Measurements from ENCODE around the gene PDE11A. TPM values are rescaled to one million over a fixed set of nuclear protein-coding genes. Genes with fewer than 3 reads are reported as not detected.

PDE11A gene
- total RNA-seq, 1 donor from 2014 or later: under 0.01 TPM

DNA sequence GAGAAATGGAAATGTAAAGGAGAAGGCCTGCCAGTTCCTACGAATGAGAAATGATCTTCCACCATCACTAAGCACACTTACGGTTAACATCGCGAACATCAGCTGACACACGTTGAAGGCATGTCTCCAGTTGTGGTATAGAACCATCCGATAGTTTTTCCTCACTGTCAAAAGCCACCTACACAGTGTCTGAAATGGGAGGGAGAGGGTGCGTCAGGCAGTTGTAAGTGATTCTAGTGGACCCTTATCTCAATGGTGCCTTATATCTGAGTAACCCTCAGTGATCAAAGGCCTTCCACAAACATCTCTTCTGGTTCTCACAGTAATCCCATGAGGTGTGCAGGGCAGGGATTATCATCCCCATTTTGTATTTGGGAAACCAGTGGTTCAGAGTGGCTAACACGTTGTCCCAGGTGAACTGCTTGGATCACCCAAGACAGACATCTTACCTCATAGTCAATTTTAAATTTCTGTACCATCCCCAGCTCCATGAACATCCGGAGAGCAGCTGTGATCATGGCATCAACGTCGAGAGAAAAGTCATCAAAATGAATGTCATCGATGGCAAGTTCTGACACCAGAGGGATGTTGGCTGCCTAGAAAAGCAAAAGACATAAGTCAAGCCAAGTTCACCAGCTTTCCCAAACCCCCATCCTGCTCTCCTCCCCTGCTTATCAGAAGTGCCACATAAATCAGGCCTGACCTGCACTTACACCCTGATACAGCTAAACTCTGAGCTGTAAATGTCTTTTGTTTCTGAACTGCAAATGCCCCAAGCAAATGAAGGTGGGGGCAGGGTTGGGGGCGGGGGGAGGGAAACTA lies 344.8 kb downstream of the PDE11A start:
- DNase-seq (ENCODE audit: low read depth in 2 of 2): no peak

- no peak for DNase-seq (ENCODE audit: low read depth in 2 of 2)
These were observed 345.6 kb downstream of the PDE11A start for GRCh38 chr2:177726931-177727348.

DNA sequence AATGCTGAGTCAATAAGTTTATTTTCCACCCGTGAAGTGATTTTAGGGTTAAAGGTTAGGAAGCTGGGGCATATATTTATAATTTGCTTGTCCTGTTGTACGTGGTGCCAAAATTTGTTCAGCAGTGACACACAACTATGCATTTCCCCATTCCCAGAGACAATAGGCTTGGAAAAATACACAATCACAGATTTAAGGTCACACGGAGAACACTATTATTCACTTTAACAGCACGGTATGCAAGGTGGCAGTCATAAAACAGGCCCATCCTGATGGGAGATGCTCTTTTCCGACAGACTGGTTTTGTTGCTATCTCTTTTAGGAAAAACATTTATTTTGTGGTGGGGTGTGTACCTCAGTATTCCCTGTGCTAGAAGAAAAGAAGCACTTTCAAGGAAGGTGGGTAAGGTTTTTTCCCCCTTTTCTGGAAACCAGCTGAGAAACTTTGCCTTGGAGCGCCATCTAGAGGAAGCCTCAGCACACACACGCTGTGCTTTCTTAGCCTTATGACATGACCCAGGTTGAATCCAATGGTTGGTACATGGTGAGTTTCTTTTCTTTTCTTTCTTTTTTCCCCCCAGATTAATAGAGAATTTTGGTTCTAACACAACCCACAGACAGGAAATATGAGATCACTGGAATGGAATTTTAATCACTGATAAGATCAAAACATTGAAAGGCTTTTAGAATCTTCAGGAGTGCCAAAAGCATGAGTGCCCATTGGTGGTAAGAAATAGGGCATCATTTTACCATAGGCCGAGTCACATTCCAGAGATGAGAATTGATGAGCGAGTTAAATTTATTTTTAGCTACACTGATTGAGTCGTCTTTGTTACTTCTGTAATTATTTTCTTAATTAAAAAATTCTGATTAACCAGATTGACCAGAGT lies 347.9 kb downstream of the PDE11A start:
- DNase-seq (ENCODE audit: low read depth in 2 of 2): peak; percentile 88 to 99

DNA sequence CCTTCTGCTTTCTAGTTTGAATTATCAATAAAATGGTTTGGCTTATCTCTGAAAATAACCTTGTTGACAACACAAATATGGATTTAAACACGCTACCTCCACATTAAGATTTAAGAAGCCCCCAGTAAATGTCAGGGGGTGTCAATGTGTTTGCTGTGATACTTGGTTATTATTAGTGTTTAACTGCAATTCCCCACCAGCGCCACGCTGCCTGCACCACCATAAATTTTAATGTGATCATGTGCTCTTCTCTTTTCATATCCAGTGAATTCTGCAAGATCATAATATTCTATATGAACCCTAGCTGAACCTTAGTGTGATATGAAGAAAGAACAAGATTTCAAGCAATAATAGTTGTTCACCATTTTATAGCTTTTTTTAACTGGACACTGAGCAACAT lies 349.3 kb downstream of the PDE11A start:
- no peak for DNase-seq (ENCODE audit: low read depth in 2 of 2)

- no peak for DNase-seq (ENCODE audit: low read depth in 2 of 2)
These were observed 350.6 kb downstream of the PDE11A start for GRCh38 chr2:177721818-177722567.

GRCh38 chr2:177721087-177721486 lies 351.5 kb downstream of the PDE11A start:
- DNase-seq (ENCODE audit: low read depth in 2 of 2): no peak

- DNase-seq (ENCODE audit: low read depth in 2 of 2): peak; percentile 4 to 28
These were observed 354.6 kb downstream of the PDE11A start for GRCh38 chr2:177717831-177718618.

DNA sequence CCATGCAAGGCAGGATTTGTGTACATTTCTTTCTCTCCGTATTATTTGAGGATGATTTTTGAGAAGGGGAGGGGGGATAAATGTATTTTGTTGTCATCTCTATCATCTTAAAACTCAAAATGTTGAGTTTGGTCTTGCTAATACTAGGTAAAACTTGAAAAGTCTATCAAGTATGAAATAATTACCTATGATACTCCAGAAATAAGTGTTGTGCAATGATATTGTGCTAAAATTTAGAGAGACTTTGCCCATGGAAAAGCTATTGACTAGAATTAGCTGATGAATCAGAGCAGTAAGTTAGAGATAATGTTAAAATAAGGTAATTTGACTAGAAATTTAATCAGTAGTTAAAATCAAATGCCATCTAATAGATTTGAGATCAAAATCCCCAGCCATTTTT lies 356.1 kb downstream of the PDE11A start:
- no peak for DNase-seq (ENCODE audit: low read depth in 2 of 2)

DNA sequence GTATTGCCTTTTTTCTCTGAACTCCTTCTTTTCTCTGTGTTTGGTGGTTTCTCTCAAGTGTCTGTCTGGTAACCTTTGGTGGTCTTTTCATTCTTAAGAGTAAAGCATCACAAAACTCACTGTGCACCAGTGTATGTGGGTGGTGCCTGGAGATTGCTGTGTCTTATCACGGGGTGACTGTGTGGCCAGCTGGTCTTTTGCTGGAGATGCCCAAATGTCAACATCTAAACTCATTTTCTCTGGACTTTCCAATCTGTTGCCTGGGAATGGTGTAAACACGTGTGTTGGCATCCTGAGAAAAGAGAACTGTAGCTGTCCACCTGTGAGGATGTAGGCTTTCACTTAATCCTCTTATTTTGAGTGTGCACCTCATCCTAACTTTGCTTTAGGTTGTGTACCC lies 356.8 kb downstream of the PDE11A start:
- DNase-seq (ENCODE audit: low read depth in 2 of 2): no peak

DNA sequence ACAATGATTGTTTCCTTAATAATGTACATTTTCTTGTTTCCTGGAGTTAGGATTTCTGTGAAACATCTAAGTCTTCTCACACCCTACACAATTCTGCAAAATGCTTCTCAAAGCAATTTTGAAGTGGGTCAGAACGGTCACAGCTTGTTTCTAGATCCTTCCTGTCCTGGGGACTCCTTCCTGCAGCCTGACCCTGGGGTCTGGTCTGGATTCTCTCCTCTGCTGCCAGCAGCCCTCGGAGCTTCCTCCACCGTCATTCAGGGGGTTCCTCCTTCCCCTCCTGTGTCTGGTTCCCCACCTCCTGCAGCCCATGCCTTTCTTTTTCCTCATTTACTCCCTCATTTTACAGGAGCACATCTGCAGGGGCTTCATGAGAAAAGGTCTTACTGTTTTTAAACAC lies 357.9 kb downstream of the PDE11A start:
- peak in 1 of 2 donors; percentile 2 for DNase-seq (ENCODE audit: low read depth in 2 of 2)

DNA sequence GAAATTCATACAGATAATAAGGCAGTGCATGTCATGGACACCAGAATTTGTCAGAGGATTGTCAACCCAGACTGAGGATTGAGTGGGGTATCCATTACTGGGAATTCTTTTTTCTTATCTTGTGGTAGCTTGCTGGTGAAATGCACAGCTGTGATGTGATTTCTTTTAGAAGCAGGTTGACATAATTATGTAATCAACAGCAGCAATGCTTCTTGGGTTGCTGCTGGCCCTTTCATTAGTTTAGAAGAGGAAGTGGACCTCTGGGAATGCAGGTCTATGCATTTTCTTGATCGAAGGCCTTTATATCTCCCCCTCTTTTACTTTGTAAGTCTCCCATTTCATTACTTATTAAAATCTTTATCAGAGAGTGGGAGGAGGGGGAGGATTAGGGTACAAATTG lies 360.1 kb downstream of the PDE11A start:
- DNase-seq (ENCODE audit: low read depth in 2 of 2): no peak

GRCh38 chr2:177711483-177712265 lies 360.9 kb downstream of the PDE11A start:
- DNase-seq (ENCODE audit: low read depth in 2 of 2): no peak

DNA sequence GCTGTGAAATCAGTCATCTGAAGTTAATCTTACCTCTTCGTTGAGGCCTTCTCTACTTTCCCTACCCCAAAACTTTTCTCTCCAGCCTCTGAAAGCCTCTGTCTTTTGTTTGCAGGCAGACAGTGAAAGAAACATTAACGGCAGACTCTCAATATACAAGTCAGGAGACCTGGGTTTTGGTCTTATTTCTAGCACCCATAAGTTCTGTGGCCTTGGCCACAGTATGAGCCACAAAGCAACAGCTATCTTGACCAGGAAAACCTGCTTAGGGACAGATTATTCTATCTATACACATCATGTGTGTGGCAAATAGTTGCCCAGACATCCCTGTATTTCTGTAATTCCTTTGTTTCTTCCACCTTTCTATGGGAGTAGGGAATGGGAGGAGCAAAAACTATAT lies 361.7 kb downstream of the PDE11A start:
- DNase-seq (ENCODE audit: low read depth in 2 of 2): no peak

DNA sequence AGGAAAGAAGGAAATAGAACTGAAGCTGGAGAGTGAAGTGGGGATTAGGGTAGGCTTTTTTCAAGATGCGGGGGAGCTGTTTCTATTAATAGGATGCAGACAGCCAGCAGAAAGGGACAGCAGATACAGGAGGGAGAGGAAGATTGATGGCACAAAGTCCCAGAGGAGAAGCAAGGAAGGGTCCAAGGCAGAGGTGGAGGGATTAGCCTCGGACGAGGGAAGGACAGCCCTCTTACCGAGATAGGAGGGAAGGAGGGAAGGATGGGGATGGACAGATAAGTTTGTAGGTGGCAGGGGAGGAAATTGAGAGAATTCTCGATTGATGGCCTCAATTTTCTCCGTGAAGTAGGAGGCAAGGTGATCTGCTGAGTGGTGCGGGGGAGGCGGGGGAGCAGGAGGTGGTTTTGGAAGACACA lies 362.6 kb downstream of the PDE11A start:
- no peak for DNase-seq (ENCODE audit: low read depth in 2 of 2)

- no peak for DNase-seq (ENCODE audit: low read depth in 2 of 2)
These were observed 363.7 kb downstream of the PDE11A start for GRCh38 chr2:177708660-177709444.

GRCh38 chr2:177708106-177708505 lies 364.5 kb downstream of the PDE11A start:
- no peak for DNase-seq (ENCODE audit: low read depth in 2 of 2)

DNA sequence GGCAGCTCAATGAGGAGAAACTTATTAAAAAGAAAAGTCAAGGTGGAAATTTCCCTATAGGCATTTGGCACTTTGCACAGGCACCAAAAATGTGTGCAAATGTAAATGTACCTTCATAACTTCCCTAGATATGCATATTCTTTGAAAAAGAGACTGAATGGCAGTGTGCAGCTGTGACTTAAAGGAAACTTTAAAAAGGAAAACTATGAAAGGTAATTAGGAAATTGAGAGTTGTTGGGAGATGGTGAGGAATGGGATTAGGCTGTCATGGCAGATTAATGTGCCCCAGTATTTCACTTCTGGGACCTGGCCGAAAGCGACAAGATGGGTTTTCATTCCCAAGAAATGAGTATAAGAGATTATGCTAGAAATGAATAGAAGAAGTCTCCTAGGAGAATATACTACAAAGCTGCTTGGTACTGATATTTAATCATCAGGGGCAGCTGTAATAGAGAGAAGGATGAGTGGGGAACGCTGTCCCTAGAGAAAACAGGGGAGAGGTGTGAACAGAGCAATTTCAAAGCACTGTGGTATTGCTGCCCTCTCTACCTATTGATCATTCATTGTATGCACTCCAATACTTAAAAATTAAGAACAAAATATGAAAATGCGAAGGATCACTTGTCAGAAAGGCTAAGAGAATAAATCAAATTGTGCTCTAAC lies 366.9 kb downstream of the PDE11A start:
- no peak for DNase-seq (ENCODE audit: low read depth in 2 of 2)

DNA sequence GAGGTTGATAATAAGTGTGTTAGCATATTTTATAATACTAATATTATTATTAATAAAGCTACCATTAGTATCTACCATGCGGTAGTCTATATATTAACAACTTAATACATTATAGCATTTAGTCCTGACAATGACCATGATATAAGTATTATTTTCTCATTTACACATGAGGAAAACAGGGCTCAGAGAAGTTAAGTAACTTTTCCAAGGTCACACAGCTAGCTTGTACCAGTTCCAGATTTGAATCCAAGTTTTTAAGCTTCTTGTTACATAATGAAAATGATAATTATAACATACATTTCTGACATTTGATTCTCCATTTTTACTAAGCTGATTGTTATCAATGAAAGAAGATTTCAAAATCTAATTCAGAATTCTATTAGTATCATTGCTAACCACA lies 369.4 kb downstream of the PDE11A start:
- no peak for DNase-seq (ENCODE audit: low read depth in 2 of 2)

GRCh38 chr2:177698281-177698680 lies 374.3 kb downstream of the PDE11A start:
- no peak for DNase-seq (ENCODE audit: low read depth in 2 of 2)
